ENCODE results near the gene CACFD1.

CACFD1 gene

GRCh38 chr9:133514460-133515239, 54.9 kb downstream of the CACFD1 start:
- no peak for DNase-seq (ENCODE audit: insufficient read length, low spot score)
- no peak for TF ChIP-seq POLR2A (IDR thresholded peaks at IDR 0.05; ENCODE audit: low read depth, low read length)
- FAIRE-seq, result no peak

DNA sequence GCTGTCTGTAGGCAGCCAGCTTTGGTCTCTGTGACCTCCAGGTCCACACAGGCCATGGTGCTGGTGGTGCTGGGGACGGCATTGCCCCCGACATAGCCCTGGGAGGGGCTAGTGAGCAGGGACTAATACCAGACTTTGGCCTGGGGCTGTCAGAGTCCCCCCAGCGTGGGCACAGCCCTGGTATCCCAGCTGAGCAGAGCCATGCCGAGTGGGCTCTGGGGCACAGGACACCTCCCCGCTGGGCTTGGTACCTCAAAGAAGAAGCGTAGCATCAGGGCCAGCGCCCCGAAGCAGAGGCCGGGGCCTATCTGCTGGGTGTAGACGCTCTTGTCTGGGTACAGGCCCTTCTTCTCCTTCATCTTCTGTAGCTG, 55.4 kb downstream of the CACFD1 start:
- no peak for TF ChIP-seq POLR2A (IDR thresholded peaks at IDR 0.05; ENCODE audit: low read depth, low read length)
- FAIRE-seq, result no peak
- no peak for DNase-seq (ENCODE audit: insufficient read length, low spot score)

GRCh38 chr9:133515615-133516255, 56.0 kb downstream of the CACFD1 start:
- DNase-seq (ENCODE audit: insufficient read length, low spot score) (no peak), FAIRE-seq (no peak)
- no peak for TF ChIP-seq POLR2A (IDR thresholded peaks at IDR 0.05; ENCODE audit: low read depth, low read length)

- no peak for FAIRE-seq
- TF ChIP-seq POLR2A (IDR thresholded peaks at IDR 0.05; ENCODE audit: low read depth, low read length), result no peak
- DNase-seq (ENCODE audit: insufficient read length, low spot score), result no peak
Measured at GRCh38 chr9:133516256-133516960, 56.6 kb downstream of the CACFD1 start.

DNA sequence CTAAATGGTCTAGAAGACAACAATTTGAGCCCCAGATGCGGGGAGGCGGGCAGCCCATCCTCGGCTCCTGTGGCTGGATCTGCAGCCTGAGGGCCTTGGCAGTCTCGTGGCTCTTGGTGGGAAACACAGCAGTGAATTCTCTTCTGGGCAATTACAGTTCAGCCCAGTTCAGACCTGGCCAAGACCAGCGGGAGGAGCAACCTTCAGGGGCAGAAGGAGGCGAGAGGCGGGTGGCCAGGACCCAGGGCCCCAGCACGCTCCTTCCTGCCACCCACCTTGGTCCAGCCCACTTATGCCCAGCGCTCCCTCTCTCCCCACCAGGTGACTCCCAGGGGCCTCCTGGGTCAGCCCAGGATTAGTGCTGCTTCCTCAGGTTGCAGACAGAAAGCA, 57.2 kb downstream of the CACFD1 start:
- DNase-seq (ENCODE audit: insufficient read length, low spot score), result no peak
- no peak for TF ChIP-seq POLR2A (IDR thresholded peaks at IDR 0.05; ENCODE audit: low read depth, low read length)
- no peak for FAIRE-seq

DNA sequence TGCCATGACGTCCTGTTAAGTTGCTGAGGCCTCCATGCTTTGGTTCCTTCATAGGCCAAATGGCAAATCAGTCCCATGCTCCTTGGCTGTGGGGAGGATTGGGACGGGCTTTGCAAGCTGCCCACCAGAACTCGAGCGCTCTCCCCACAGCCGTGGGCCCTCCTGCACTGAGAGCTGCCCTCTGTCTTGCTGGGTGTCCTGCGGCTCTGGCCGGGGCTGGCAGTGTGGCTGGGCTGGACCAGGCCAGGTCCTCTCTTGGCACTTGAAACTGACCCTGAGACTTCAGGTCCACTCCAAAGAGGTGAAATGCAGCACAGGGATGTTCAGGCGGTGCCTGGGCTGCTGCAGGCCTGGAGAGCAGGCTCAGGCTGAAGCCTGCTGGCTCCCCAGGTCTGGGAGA, 57.9 kb downstream of the CACFD1 start:
- no peak for TF ChIP-seq POLR2A (IDR thresholded peaks at IDR 0.05; ENCODE audit: low read depth, low read length)
- FAIRE-seq (no peak), DNase-seq (ENCODE audit: insufficient read length, low spot score) (no peak)

GRCh38 chr9:133518200-133518599, 58.4 kb downstream of the CACFD1 start:
- DNase-seq (ENCODE audit: insufficient read length, low spot score), result no peak

GRCh38 chr9:133518706-133519449, 59.1 kb downstream of the CACFD1 start:
- no peak for TF ChIP-seq POLR2A (IDR thresholded peaks at IDR 0.05; ENCODE audit: low read depth, low read length)
- FAIRE-seq (no peak), DNase-seq (ENCODE audit: insufficient read length, low spot score) (no peak)

More at GRCh38 chr9:133518200-133518599, 58.4 kb downstream of the CACFD1 start:
- no peak for FAIRE-seq
- TF ChIP-seq POLR2A (IDR thresholded peaks at IDR 0.05; ENCODE audit: low read depth, low read length), result no peak

GRCh38 chr9:133519693-133520092, 59.9 kb downstream of the CACFD1 start:
- no peak for TF ChIP-seq POLR2A (IDR thresholded peaks at IDR 0.05; ENCODE audit: low read depth, low read length)
- no peak for FAIRE-seq
- DNase-seq (ENCODE audit: insufficient read length, low spot score), result no peak

DNA sequence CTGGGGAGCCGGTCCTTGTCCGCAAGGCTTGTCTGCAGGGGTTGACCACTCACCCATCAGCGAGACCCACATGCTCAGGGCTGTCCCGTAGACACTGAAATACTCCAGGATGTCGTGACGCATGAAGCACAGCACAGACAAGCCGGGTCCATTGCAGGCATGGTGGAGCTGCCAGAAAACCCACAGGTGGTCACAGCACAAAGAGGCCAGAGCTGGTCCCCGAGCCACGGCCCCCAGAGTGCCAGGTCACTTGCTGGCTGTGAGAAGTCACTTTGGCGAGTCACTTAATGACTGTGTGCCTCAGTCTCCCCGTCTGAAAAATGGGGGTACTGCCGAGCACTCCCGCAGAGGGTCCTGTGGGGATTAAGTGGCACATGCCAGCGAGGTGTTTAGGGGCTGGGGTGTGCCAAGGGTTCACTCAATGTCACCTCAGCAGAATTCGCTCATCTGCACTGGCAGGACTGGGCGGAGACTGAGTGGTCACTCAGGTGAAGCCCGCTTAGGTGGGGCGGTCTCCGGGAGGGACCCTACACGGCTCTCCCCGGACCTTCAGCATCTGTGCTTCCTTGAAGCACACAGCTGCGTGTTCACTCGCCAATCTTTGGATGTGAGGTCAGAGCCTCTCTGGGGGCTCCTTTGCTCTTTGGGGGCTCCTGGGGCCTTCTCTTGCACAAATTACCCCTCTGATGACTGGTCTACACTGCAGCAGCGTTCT, 60.5 kb downstream of the CACFD1 start:
- FAIRE-seq (no peak), DNase-seq (ENCODE audit: insufficient read length, low spot score) (no peak)
- no peak for TF ChIP-seq POLR2A (IDR thresholded peaks at IDR 0.05; ENCODE audit: low read depth, low read length)
